Measurements from ENCODE around the gene MYB. TPM values are rescaled to one million over a fixed set of nuclear protein-coding genes. Genes with fewer than 3 reads are reported as not detected.

The MYB gene
- polyA plus RNA-seq, 6 donors from 2014 or later: 0.13 to 0.39 (median 0.26) TPM; not detected in 2

DNA sequence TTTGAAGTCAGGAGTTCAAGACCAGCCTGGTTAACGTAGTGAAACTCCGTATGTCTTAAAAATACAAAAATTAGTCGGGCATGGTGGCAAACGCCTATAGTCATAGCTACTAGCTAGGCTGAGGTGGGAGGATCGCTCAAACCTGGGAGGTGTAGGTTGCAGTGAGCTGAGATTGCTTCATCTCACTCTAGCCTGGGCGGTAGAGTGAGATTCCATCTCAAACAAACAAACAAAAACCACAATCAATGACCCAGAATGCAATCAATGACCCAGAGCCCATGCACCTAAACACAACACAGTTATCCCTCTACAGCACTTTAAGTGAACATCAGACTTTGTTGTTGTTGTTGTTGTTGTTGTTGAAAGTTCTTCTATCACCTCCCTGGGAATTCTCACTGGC is 77.9 kb downstream of the MYB start:
- Mint-ChIP-seq H3K4me1 (no peaks in the 10 kb centered on the region), H3K27me3 (peaks cover 7 to 11% (median 7%) of the 10 kb centered on the region in 3 donors), H3K4me3 (no peak overlapping the region), H3K9me3 (no peaks in the 10 kb centered on the region), H3K36me3 (no peaks in the 10 kb centered on the region), H3K27ac (no peak overlapping the region)
- ATAC-seq (ENCODE audit: low read depth in 2 of 2) (no peak), DNase-seq (no peak)

DNA sequence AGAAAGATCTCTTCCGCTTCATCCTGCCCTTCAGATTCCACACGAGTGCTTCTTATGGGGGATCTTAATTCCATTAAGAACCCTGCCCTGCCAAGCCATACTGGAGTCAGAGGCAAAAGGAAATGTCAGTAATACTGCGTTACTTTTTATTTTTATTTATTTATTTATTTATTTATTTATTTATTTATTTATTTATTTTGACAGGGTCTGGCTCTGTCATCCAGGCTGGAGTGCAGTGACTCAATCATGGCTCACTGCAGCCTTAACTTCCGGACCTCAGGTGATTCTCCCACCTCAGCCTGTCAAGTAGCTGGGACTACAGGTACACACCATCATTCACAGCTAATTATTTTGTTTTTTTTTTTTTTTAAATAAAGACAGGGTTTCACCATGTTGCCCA is 79.5 kb downstream of the MYB start:
- no peak overlapping the region for H3K4me3 Mint-ChIP-seq
- DNase-seq: no peak
- peaks cover 0 to under 1% of the 10 kb centered on the region in 2 donors for H3K36me3 Mint-ChIP-seq
- H3K27me3 Mint-ChIP-seq: peaks cover 7 to 11% (median 7%) of the 10 kb centered on the region in 3 donors
- no peak overlapping the region for H3K27ac Mint-ChIP-seq
- no peak for ATAC-seq (ENCODE audit: low read depth in 2 of 2)
- peaks cover 0 to 3% (median 0%) of the 10 kb centered on the region in 3 donors for H3K4me1 Mint-ChIP-seq
- no peaks in the 10 kb centered on the region for H3K9me3 Mint-ChIP-seq

DNA sequence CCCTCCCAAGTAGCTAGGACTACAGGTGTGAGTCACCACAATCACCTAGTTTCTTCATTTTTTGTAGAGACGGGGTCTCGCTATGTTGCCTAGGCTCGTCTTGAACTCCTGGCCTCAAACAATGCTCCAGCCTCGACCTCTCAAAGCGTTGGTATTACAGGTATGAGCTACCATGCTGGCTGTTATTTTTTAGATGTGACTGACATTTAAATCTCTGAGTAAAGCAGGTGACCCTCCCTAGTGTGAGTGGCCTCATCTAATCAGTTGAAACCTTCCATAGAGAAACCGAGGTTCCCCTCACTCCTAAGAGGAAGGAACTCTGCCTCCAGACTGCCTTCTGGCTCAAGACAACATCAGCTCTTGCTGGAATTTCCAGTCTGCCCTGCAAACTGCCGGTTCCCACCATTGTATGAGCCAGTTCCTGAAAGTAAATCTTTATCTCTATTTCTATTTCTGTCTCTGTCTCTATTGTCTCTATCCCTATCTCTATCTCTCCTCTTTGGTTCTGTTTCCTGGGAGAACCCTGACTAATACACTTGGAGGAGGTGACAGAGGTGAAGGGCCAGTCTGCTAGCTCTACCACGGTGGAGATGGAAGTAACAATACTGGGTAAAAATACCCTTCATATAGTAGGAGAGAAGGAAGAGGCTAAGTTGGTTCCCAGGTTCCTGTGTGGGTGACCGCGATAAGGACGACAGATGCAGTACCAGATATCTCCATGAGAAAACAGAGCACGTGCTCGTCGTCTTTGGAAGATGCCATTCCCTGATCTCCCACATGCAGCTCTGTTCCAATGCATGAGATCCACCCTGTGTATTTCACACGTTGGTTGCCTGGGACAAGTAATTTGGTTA is 81.0 kb downstream of the MYB start:
- Mint-ChIP-seq H3K36me3 (peaks cover 0 to 8% of the 10 kb centered on the region in 2 donors), H3K4me3 (no peak overlapping the region), H3K27me3 (peaks cover 7 to 11% (median 7%) of the 10 kb centered on the region in 3 donors), H3K4me1 (peaks cover 7 to 9% (median 8%) of the 10 kb centered on the region in 3 donors), H3K27ac (no peak overlapping the region), H3K9me3 (no peaks in the 10 kb centered on the region)
- DNase-seq (no peak), ATAC-seq (ENCODE audit: low read depth in 2 of 2) (no peak)

DNA sequence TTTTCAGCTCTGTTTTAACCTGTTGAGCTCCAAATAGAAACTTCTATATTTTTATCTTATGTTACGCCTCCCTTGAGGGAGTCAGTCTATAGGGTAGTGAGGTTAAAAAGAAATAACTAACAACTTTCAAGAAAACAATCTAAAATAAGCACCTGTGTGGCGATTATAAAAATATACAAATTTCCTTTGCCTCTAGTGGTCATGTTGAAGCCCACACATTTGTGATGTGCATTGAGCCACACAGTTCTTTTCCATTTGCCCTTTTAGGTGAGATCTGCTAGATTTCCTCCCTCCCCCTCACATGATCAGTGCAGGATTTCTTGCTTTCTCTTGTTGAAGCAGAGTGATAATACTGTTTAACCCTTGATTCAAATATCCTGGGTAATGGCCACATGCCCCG is 84.2 kb downstream of the MYB start:
- no peak for DNase-seq
- no peak for ATAC-seq (ENCODE audit: low read depth in 2 of 2)
- Mint-ChIP-seq H3K9me3 (no peaks in the 10 kb centered on the region), H3K36me3 (peaks cover 0 to 8% of the 10 kb centered on the region in 2 donors), H3K4me1 (peaks cover 9 to 11% (median 9%) of the 10 kb centered on the region in 3 donors), H3K4me3 (peak overlapping the region in 2 of 8 donors; percentile 11 to 21), H3K27ac (peak overlapping the region in 1 of 6 donors; percentile 75), H3K27me3 (peaks cover 0 to 7% (median 3%) of the 10 kb centered on the region in 3 donors)

DNA sequence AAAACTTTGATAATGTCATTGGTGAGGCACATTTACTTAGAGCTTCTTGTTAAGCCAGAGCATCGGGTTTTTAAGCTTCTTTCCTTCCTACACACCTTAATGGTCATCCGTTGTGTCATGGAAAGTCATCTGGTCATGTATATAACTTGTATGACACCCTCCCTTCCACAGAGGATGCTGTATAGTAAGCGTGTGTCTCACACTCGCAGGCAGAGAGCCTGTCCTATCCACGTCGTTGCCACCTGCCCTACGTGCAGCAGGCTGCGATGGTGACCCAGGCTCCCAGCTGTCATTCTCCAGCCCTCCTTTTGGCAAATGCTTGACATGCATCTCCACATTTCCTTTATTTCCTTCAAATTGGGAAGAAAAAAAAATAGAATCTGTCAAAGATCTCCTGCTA is 85.6 kb downstream of the MYB start:
- DNase-seq (no peak), ATAC-seq (ENCODE audit: low read depth in 2 of 2) (peak in 1 of 2 donors; percentile 44)
- H3K36me3 Mint-ChIP-seq: peaks cover 0 to 8% of the 10 kb centered on the region in 2 donors
- H3K4me1 Mint-ChIP-seq: peaks cover 9 to 17% (median 12%) of the 10 kb centered on the region in 3 donors
- no peak overlapping the region for H3K27ac Mint-ChIP-seq
- peaks cover 0 to 7% (median 3%) of the 10 kb centered on the region in 3 donors for H3K27me3 Mint-ChIP-seq
- H3K4me3 Mint-ChIP-seq: peak overlapping the region in 3 of 8 donors; percentile 4 to 58 (median 36)
- H3K9me3 Mint-ChIP-seq: no peaks in the 10 kb centered on the region

DNA sequence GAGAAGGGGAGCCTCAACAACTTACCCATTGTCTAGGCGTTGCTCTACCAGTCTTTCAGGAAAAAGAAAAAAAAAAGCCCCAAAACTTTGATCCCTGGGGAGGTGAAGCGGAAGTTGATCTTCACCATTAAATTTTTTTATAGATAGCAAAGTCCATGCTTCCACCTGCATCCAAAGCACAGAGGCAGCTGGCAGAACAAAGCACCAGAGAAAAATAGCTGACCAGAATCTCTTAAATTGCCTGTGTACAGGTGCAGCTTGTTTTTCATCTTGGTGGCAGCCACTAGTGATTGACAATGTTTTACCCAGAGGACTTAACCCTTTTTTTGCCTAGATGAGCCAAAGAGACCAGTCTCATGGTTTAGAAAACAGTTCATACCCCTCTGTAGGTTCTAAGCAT is 86.0 kb downstream of the MYB start:
- H3K36me3 Mint-ChIP-seq: peaks cover 0 to 8% of the 10 kb centered on the region in 2 donors
- H3K27ac Mint-ChIP-seq: no peak overlapping the region
- ATAC-seq (ENCODE audit: low read depth in 2 of 2): no peak
- peaks cover 0 to 7% (median 2%) of the 10 kb centered on the region in 3 donors for H3K27me3 Mint-ChIP-seq
- H3K4me3 Mint-ChIP-seq: peak overlapping the region in 3 of 8 donors; percentile 4 to 58 (median 13)
- peaks cover 9 to 17% (median 12%) of the 10 kb centered on the region in 3 donors for H3K4me1 Mint-ChIP-seq
- no peak for DNase-seq
- no peaks in the 10 kb centered on the region for H3K9me3 Mint-ChIP-seq

DNA sequence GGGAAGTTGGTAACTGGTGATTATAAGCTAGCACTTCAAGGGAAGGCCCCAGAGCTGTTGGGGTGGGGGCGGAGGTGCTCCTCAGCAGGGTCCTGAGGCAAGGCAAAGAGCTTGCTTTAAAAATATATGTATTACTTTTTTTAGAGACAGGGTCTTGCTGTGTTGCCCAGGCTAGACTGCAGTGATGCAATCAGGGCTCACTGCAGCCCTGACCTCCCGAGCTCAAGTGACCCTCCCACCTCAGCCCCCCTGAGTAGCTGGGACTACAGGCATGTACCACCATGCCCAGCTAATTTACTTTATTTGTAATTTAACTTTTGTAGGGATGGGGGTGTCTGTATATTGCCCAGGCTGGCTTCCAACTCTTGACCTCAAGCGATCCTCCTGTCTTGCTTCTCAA is 87.2 kb downstream of the MYB start:
- peaks cover 0 to 8% of the 10 kb centered on the region in 2 donors for H3K36me3 Mint-ChIP-seq
- H3K4me3 Mint-ChIP-seq: no peak overlapping the region
- H3K4me1 Mint-ChIP-seq: peaks cover 9 to 17% (median 12%) of the 10 kb centered on the region in 3 donors
- peaks cover 0 to under 1% (median 0%) of the 10 kb centered on the region in 3 donors for H3K27me3 Mint-ChIP-seq
- ATAC-seq (ENCODE audit: low read depth in 2 of 2): no peak
- H3K9me3 Mint-ChIP-seq: no peaks in the 10 kb centered on the region
- no peak for DNase-seq
- H3K27ac Mint-ChIP-seq: no peak overlapping the region

DNA sequence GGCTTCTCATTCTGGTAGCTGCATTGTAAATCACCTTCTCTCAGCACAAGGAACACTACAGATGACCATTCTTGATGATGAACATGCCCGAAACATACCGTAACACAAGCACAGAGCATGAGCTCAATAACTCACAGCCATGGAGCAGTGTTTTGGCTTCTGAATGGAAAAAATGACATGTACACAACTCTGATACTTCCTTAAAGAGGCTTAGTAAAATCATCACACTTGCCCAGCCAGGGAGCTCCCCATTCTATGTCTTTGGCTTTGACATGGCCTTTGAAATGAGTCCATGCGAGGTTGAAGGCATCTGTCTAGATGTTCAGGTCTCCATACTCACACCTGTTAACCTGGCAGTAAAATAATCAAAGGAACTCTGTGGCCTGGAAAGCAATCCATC is 87.6 kb downstream of the MYB start:
- Mint-ChIP-seq H3K27me3 (no peaks in the 10 kb centered on the region), H3K9me3 (no peaks in the 10 kb centered on the region), H3K4me3 (peak overlapping the region in 1 of 8 donors; percentile 22), H3K4me1 (peaks cover 9 to 17% (median 12%) of the 10 kb centered on the region in 3 donors), H3K36me3 (peaks cover 0 to 8% of the 10 kb centered on the region in 2 donors), H3K27ac (no peak overlapping the region)
- no peak for ATAC-seq (ENCODE audit: low read depth in 2 of 2)
- DNase-seq: no peak

Other genes with a start within 250 kb of the MYB start
- under 1 TPM in 1 of 6 donors, not detected in 5; 0.11 TPM for gene ALDH8A1, start 231.2 kb upstream of the MYB start, polyA plus RNA-seq (ENCODE audit: low read depth in 6 of 6)
- 10 to 100 TPM; 28.1 to 57.2 (median 47.6) TPM for gene HBS1L, start 126.5 kb upstream of the MYB start, polyA plus RNA-seq (ENCODE audit: low read depth in 6 of 6)

Measured in naive B cell (primary cell).